Epithelial cell of proximal tubule (primary cell): ENCODE data around the gene HK2. TPM values are rescaled to one million over a fixed set of nuclear protein-coding genes. Genes with fewer than 3 reads are reported as not detected.
A peak's percentile ranks its signal among the peaks of the same experiment; 100 is the strongest.

Source experiments
- DNase-seq: peaks from one replicate; pipeline ENCODE4 v3.0.0-alpha.2; 2011; ENCODE audit warnings: low read depth
- H3K4me3 ChIP-seq: 2 replicates; pipeline ENCODE4 v1.5.1; 2011; ENCODE audit warnings: low read depth, mild to moderate bottlenecking, low read length
- CTCF ChIP-seq: conservative IDR thresholded peaks from 2 replicates; pipeline ENCODE4 v1.5.1; 2012; ENCODE audit warnings: low read depth, mild to moderate bottlenecking, low read length
- total RNA-seq: library from RNA; depleted of rRNA; stranded (reverse); fragments of >200 nt; gene quantifications from 2 replicates; pipeline ENCODE4 v1.2.3, GENCODE V29; 2015

Gene HK2
- total RNA-seq, 1 donor from 2014 or later = 17.6 TPM

DNA sequence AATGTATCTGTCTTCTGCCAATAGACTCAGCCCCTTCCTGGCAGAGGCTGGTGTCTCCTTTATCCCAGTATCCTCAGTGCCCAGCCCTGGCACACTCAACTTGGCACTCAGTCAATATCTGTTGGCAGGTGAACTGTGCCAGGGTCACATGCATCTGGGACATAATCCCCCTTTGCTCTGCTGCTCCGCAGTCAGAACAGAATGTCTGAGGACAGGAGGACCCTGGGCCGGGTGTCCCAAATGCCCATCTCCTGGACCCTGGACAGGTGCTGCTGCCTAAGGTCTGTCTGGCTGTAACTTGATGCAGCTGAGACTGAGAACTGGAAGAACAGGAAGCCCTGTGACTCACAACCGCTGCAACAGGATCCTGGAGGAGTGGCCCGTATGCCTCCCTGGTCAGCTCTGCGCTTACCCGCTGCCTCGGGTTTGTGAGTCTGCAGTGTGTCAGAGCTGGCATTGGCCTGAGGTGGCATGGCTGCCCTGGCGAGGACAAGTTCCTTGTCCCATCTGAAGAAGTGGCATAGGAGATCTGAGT, 11.4 kb downstream of the HK2 start:
- TF ChIP-seq CTCF = no peak
- no peak overlapping the region for H3K4me3 ChIP-seq
- DNase-seq = peak; percentile 75

DNA sequence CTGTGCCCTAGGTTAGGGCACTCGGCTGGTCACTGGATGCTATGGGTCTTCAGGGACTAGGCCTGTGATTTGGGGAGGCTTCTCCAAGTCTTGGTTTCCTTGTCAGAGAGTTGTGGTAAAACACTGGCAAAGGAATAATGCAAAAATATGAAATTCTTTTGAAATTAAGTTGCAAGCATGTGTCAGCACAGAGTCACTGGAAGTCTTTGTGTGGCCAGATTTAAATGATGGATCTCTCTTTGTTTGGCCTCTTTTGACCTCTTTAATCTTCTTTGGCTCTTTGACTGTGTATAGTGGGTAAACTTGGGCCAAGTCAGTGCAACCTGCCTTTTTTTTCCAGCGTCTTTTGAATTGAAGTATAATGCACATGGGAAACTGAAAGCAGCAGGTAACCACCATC, 12.1 kb downstream of the HK2 start:
- DNase-seq = no peak
- TF ChIP-seq CTCF = no peak
- H3K4me3 ChIP-seq = no peak overlapping the region

DNA sequence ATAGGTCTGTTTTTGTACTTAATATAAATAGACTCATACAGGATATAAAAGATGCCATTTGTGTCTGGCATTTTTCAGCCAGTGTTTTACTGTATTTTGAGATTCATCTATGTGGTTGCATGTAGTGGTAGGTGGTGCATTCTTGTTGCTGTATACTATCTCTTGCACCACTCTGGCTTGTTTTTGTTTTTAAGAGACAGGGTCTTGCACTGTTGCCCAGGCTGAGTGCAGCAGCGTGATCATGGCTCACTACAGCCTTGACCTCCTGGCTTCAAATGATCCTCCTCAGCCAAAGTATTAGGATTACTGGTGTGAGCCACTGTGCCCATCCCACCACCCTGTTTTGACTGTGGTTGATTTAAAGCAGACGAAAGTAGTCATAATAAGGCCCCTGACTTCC, 12.6 kb downstream of the HK2 start:
- no peak for TF ChIP-seq CTCF
- no peak overlapping the region for H3K4me3 ChIP-seq
- DNase-seq = no peak

DNA sequence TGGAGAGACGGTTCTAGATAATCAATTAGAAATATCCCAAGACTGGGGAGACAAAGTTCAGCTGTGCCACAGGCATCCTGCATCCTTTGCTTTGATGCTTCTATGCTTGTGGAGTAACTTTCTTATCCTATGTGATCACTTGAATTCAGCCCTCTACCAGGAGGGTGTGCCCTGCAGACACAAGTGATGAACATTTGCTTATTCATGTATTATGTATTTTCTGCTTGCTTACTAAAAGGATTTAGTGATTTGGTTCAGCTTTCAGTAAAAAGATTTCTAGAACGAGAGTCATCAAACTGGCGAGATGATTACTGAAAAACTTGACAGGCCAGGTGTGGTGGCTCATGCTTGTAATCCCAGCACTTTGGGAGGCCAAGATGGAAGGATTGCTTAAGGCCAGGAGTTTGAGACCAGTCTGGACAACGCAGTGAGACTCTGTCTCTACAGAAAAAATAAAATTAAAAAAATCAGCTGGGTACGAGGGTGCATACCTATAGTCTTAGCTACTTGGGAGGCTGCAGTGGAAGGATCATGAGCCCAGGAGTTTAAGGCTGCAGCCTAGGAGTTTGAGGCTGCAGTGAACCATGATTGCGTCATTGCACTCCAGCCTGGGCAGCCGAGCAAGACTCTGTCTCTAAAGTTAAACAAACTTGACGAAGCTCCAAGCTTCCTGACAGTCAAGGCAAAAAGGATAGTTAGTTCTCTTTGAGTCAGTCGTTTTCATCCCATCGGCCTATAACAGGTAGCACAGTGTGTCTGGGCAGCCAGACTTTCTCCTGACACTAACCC, 13.3 kb downstream of the HK2 start:
- DNase-seq = no peak

GRCh38 chr2:74849228-74849892, 15.4 kb downstream of the HK2 start:
- TF ChIP-seq CTCF = no peak
- no peak for DNase-seq
- no peak overlapping the region for H3K4me3 ChIP-seq

More for the DNA sequence above, 13.3 kb downstream of the HK2 start:
- no peak overlapping the region for H3K4me3 ChIP-seq
- TF ChIP-seq CTCF = no peak

GRCh38 chr2:74850496-74851190, 16.7 kb downstream of the HK2 start:
- DNase-seq = no peak
- H3K4me3 ChIP-seq = no peak overlapping the region
- TF ChIP-seq CTCF = no peak
